GM10248 (cell line): ENCODE measurements around the gene FAM53A.

Source experiments
- CTCF ChIA-PET: fragments of 300-600 bp; sonication (Branson Sonifier 250); formaldehyde crosslinking; extraction: SDS; loops from one replicate; lab custom pipeline; 2021; ENCODE audit warnings: antibody characterized with exemption; lab: Yijun Ruan, JAX
- POLR2A ChIA-PET: fragments of 350-650 bp; sonication (Branson Sonifier 250); formaldehyde crosslinking; extraction: SDS; loops from one replicate; lab custom pipeline; 2020; ENCODE audit warnings: antibody characterized with exemption; lab: Yijun Ruan, JAX
- DNase-seq: peaks from one replicate; pipeline ENCODE4 v3.0.0; 2012; ENCODE audit errors: extremely low spot score
- TF ChIP-seq, protein P1 (sequence below): IDR thresholded peaks from 2 replicates; pipeline ENCODE4 v1.5.1; 2012; ENCODE audit warnings: mild to moderate bottlenecking, low read depth; ENCODE audit errors: extremely low read depth, missing control alignments, control extremely low read depth

FAM53A gene, protein sequence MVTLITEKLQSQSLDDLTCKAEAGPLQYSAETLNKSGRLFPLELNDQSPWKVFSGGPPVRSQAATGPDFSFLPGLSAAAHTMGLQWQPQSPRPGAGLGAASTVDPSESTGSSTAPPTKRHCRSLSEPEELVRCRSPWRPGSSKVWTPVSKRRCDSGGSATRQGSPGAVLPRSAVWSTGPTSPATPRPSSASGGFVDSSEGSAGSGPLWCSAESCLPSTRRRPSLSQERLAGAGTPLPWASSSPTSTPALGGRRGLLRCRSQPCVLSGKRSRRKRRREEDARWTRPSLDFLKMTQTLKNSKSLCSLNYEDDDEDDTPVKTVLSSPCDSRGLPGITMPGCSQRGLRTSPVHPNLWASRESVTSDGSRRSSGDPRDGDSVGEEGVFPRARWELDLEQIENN

DNA sequence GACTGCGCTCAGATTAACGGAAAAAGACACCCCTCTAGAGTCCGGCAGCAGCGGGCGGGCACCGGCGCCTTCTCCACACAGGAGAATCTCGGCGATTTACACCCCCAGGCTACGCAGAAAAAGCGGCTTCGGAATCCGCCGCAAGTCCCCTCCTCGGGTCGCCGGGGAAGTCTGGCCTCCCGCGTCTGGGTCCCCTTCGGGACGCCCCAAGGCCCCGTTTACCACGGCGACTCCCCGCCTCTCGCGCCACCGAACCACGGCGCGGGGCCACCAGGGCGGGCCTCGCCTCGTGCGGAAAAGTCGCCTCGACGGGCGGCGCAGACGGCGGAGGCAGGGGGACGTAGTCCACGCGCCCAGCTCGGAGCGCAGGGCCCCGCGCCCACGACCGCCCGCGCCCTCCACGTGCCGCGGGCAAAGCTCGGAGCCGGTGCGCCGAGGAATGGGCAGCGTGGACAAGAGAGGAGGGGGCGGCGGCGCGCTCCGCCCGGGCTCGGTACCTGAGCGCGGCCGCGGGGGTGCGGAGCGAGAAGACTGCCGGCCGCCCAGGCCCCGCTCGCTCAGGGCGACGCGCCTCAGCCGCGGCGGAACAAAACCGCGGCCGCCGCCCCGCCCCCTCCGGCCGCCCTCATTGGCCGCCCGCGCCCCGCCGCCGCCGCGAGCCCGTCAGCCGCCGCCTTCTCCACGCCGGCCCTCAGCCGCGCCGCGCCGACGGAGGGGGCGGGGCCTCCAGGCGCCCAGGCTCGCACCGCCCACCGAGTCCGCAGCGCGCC lies at the start of gene FAM53A:
TSS of gene FAM53A (minus strand) at position 578 of the 770 bp plus-strand sequence. CDS start 15,572 bp downstream, outside the sequence.
- TF ChIP-seq, protein P1, sequence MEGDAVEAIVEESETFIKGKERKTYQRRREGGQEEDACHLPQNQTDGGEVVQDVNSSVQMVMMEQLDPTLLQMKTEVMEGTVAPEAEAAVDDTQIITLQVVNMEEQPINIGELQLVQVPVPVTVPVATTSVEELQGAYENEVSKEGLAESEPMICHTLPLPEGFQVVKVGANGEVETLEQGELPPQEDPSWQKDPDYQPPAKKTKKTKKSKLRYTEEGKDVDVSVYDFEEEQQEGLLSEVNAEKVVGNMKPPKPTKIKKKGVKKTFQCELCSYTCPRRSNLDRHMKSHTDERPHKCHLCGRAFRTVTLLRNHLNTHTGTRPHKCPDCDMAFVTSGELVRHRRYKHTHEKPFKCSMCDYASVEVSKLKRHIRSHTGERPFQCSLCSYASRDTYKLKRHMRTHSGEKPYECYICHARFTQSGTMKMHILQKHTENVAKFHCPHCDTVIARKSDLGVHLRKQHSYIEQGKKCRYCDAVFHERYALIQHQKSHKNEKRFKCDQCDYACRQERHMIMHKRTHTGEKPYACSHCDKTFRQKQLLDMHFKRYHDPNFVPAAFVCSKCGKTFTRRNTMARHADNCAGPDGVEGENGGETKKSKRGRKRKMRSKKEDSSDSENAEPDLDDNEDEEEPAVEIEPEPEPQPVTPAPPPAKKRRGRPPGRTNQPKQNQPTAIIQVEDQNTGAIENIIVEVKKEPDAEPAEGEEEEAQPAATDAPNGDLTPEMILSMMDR = peak; percentile 11
- ChIA-PET POLR2A (no interaction called here), CTCF (interaction anchor here (2.7 kb wide), 1 partner anchor 10 kb away, joined by 15 read pairs; no protein-coding TSS in a partner anchor)
- DNase-seq = peak; percentile 97

DNA sequence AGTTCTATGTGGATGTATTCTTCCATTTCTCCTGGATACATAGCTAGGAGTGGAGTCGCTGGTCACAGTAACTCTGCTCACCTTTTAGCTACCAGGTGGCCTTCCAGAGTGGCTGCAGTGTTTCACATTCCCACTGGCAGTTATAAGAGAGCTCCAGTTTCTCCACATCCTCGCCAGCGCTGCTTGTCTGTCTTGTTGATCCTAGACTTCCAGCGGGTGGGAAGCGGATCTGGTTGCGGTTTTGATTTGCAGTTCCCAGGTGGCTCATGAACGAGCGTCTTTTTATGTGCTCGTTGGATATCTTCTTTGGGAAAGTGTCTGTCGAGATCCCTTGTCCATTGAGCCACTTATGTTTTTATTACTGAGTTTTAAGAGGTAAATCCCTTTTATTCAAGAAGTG lies 48.8 kb upstream of the FAM53A start:
- ChIA-PET CTCF (interaction anchor here (1.0 to 18.5 kb wide), 3 partner anchors 10 to 40 kb away, joined by 3 to 374 read pairs (median 13); no protein-coding TSS in a partner anchor), POLR2A (no interaction called here)
- no peak for DNase-seq
- TF ChIP-seq, protein P1 = no peak

DNA sequence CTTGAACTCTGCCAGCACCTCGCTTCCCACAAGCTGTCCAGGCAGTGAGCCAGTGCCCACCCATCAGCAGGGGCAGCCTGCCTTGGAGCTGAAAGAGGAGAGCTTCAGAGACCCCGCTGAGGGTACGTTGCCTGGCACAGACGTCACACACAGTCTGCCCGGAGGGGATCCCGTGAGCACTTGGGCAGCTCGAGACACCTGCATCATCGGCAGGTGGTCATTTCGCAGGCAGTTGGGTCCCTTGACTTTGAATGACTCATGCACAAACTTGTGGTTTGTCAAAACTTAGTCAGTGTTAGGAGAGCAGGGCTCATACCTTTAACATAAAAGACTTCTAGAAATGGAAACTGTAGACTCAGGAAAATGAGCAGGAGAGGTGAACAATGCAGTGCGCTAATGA lies 47.1 kb upstream of the FAM53A start:
- TF ChIP-seq, protein P1 = no peak
- ChIA-PET CTCF (interaction anchor here (0.8 to 18.5 kb wide), 6 partner anchors 9 to 78 kb away, joined by 3 to 374 read pairs (median 5); partner anchors contain the start of gene TMEM129), POLR2A (no interaction called here)
- no peak for DNase-seq

DNA sequence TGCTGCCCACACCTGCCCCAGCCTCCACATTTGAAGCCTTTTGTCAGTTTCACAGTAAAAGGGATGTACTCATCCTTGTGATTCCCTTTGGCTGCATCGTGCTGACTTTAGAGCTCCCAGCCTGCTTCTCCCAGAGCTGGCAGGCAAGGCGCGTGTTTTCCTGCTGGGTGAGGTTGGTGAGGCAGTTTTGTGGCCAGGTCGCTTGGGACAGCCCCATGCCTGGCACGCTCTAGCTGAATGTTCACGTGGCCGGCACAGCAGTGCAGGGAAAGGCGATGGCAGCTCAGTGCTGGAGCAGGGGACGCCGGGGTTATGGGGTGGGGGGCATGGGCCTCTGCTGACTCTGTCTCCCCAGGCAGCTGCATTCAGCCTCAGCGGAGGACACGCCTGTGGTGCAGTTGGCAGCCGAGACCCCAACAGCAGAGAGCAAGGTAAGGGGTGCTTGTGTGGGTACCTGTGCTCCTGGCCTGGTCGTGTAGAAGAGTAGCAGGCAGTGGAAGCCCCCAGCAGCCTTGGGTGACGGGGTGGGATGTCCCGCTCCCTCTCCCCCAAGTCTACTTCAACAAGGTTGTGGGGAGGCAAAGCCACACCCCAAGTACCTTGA lies 46.5 kb upstream of the FAM53A start:
- ChIA-PET POLR2A (no interaction called here), CTCF (interaction anchor here (0.7 to 18.5 kb wide), 15 partner anchors 10 to 170 kb away, joined by 3 to 374 read pairs (median 5); partner anchors contain the start of gene TMEM129)
- DNase-seq = no peak
- TF ChIP-seq, protein P1 = no peak

DNA sequence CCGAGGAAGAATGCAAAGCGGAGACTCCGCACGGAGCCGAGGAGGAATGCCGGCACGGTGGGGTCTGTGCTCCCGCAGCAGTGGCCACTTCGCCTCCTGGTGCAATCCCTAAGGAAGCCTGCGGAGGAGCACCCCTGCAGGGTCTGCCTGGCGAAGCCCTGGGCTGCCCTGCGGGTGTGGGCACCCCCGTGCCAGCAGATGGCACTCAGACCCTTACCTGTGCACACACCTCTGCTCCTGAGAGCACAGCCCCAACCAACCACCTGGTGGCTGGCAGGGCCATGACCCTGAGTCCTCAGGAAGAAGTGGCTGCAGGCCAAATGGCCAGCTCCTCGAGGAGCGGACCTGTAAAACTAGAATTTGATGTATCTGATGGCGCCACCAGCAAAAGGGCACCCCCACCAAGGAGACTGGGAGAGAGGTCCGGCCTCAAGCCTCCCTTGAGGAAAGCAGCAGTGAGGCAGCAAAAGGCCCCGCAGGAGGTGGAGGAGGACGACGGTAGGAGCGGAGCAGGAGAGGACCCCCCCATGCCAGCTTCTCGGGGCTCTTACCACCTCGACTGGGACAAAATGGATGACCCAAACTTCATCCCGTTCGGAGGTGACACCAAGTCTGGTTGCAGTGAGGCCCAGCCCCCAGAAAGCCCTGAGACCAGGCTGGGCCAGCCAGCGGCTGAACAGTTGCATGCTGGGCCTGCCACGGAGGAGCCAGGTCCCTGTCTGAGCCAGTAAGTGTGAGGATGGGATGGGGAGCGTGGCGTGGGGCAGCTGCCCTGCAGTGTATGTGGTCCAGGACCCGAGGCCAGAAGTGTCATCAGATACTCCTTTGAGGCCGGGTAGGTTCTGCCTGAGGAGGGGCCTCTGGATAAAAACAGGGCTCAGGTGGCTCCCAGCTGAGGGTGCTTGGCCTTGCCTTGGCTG lies 44.2 kb upstream of the FAM53A start:
- CTCF ChIA-PET = interaction anchor here (1.9 to 18.5 kb wide), 6 partner anchors 15 to 172 kb away, joined by 4 to 374 read pairs (median 14); partner anchors contain the start of gene SLBP
- TF ChIP-seq, protein P1 = no peak
- no peak for DNase-seq
- POLR2A ChIA-PET = no interaction called here
